ENCODE data around the gene DRC7.

- TF ChIP-seq CTCF (IDR thresholded peaks at IDR 0.05) (no peak), POLR2AphosphoS5 (IDR thresholded peaks at IDR 0.05) (no peak)
Measured at GRCh38 chr16:57727610-57728009, 33.0 kb downstream of the DRC7 start.

Measured in breast epithelium (tissue), 3 donors.